Mesenchymal stem cell (in vitro differentiated cells and primary cell): ENCODE results near the gene DOP1A.
A peak's percentile ranks its signal among the peaks of the same experiment; 100 is the strongest.

ENCODE experiments used
- DNase-seq: peaks from one replicate; pipeline ENCODE4 v3.0.0-alpha.2; 2013
- H2AFZ ChIP-seq: one replicate; pipeline ENCODE4 v1.6.1; 2013; ENCODE audit warnings: low read depth, mild to moderate bottlenecking, control low read depth, inconsistent platforms, low read length, moderate library complexity
- H2AK5ac ChIP-seq: 2 replicates; pipeline ENCODE4 v1.6.1; 2013; ENCODE audit warnings: low read length, moderate library complexity, mild to moderate bottlenecking, inconsistent platforms; ENCODE audit not compliant: severe bottlenecking
- H2BK120ac ChIP-seq: one replicate; pipeline ENCODE4 v1.6.1; 2013; ENCODE audit warnings: low read depth, mild to moderate bottlenecking, inconsistent platforms, low read length, moderate library complexity
- H2BK12ac ChIP-seq, 2 experiments: one replicate each; pipeline ENCODE4 v1.6.1; 2013; ENCODE audit warnings: inconsistent platforms in 2 of 2, low read length in 2 of 2, mild to moderate bottlenecking in 2 of 2, moderate library complexity in 2 of 2, control low read depth in 1 of 2
- H2BK15ac ChIP-seq: one replicate; pipeline ENCODE4 v1.6.1; 2013; ENCODE audit warnings: mild to moderate bottlenecking, low read depth, inconsistent platforms; ENCODE audit not compliant: poor library complexity, severe bottlenecking
- H2BK5ac ChIP-seq: 2 replicates; pipeline ENCODE4 v1.6.1; 2013; ENCODE audit warnings: low read depth, mild to moderate bottlenecking, low read length, control low read depth, inconsistent platforms; ENCODE audit not compliant: poor library complexity, severe bottlenecking
- H3K14ac ChIP-seq, 2 experiments: one replicate each; pipeline ENCODE4 v1.6.1; 2013; ENCODE audit warnings: inconsistent platforms in 2 of 2, low read length in 2 of 2, control low read depth in 1 of 2, mild to moderate bottlenecking in 1 of 2, moderate library complexity in 1 of 2
- H3K18ac ChIP-seq, 2 experiments: one replicate each; pipeline ENCODE4 v1.6.1; 2013; ENCODE audit warnings: inconsistent platforms in 2 of 2, low read length in 2 of 2, control low read depth in 1 of 2, low read depth in 1 of 2, mild to moderate bottlenecking in 1 of 2
- H3K23ac ChIP-seq, 2 experiments: one replicate each; pipeline ENCODE4 v1.6.1; 2013; ENCODE audit warnings: inconsistent platforms in 2 of 2, low read length in 2 of 2, mild to moderate bottlenecking in 2 of 2, moderate library complexity in 2 of 2, control low read depth in 1 of 2
- H3K27ac ChIP-seq: 2 replicates; pipeline ENCODE4 v1.5.1; 2013; ENCODE audit warnings: mild to moderate bottlenecking, moderate library complexity, low read length, control low read depth, inconsistent platforms; ENCODE audit not compliant: poor library complexity, severe bottlenecking
- H3K27me3 ChIP-seq, 2 experiments: 2 replicates each; pipeline versions ENCODE4 v1.6.1 to v1.7.0; 2013; ENCODE audit warnings: low read length in 2 of 2, mild to moderate bottlenecking in 2 of 2, moderate library complexity in 2 of 2, control low read depth in 1 of 2, inconsistent platforms in 1 of 2; ENCODE audit not compliant: control insufficient read depth in 1 of 2, insufficient read depth in 1 of 2
- H3K36me3 ChIP-seq, 2 experiments: 2 replicates each; pipeline versions ENCODE4 v1.6.1 to v1.7.0; 2013; ENCODE audit warnings: low read length in 2 of 2, control low read depth in 1 of 2, inconsistent platforms in 1 of 2, low read depth in 1 of 2, mild to moderate bottlenecking in 1 of 2; ENCODE audit not compliant: insufficient read depth in 2 of 2, control insufficient read depth in 1 of 2
- H3K4ac ChIP-seq, 2 experiments: one replicate each; pipeline ENCODE4 v1.6.1; 2013; ENCODE audit warnings: inconsistent platforms in 2 of 2, low read length in 2 of 2, mild to moderate bottlenecking in 2 of 2, moderate library complexity in 2 of 2, control low read depth in 1 of 2, low read depth in 1 of 2
- H3K4me1 ChIP-seq: 2 replicates; pipeline ENCODE4 v1.6.1; 2013; ENCODE audit warnings: low read depth, low read length, control low read depth; ENCODE audit not compliant: control insufficient read depth, insufficient read depth
- H3K4me2 ChIP-seq: 2 replicates; pipeline ENCODE4 v1.6.1; 2013; ENCODE audit warnings: low read length, mild to moderate bottlenecking, inconsistent platforms; ENCODE audit not compliant: poor library complexity, severe bottlenecking
- H3K4me3 ChIP-seq, 2 experiments: 2 replicates each; pipeline versions ENCODE4 v1.5.1 to v1.7.0; 2013; ENCODE audit warnings: low read length in 2 of 2, mild to moderate bottlenecking in 2 of 2, control low read depth in 1 of 2, low read depth in 1 of 2; ENCODE audit not compliant: insufficient read depth in 1 of 2
- H3K79me1 ChIP-seq: replicated peaks from 2 replicates; pipeline ENCODE4 v1.6.1; 2013; ENCODE audit warnings: mild to moderate bottlenecking, control low read depth, low read length, inconsistent platforms; ENCODE audit not compliant: poor library complexity, severe bottlenecking
- H3K9ac ChIP-seq: 2 replicates; pipeline ENCODE4 v1.7.0; 2013; ENCODE audit warnings: mild to moderate bottlenecking, low read length, moderate library complexity
- H3K9me3 ChIP-seq: 2 replicates; pipeline ENCODE4 v1.7.0; 2013; ENCODE audit warnings: mild to moderate bottlenecking, low read length; ENCODE audit not compliant: control insufficient read depth
- H4K8ac ChIP-seq: one replicate; pipeline ENCODE4 v1.6.1; 2013; ENCODE audit warnings: inconsistent platforms, mild to moderate bottlenecking, low read length, moderate library complexity
- H4K91ac ChIP-seq: one replicate; pipeline ENCODE4 v1.6.1; 2013; ENCODE audit warnings: mild to moderate bottlenecking, low read length, inconsistent platforms
- WGBS: methylation state at CpG from one replicate; pipeline ENCODE4 v1.1.7; 2013; ENCODE audit warnings: mixed read lengths; 5-methylcytosine and 5-hydroxymethylcytosine counted together

Gene DOP1A

DNA sequence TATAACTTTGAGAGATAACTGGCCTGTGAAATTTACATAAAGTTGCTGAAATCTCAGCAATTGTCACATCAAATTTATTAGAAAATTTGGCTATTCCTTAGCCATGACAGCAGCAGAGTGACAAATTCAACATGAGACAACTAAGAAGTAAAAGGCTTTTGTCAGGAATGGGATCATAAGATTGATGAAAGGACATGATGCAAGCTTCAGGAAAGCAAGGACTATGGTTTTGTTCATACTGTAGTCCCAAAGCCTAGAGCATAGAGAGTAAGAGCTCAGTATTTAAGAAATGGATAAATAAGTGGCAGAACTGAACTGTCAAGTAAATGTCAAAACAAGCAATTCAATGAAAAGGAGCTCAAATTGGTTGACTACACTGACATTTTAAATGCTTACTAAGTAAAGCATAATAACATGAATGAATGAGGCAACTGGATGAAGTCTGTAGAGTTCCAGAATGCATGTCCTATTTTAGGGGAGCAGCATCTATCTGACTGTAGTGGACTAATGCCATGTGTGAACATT lies 113.0 kb downstream of the DOP1A start:
- Histone ChIP-seq H3K9me3 (no peaks in the 10 kb centered on the region), H3K4me3 (no peak overlapping the region)

DNA sequence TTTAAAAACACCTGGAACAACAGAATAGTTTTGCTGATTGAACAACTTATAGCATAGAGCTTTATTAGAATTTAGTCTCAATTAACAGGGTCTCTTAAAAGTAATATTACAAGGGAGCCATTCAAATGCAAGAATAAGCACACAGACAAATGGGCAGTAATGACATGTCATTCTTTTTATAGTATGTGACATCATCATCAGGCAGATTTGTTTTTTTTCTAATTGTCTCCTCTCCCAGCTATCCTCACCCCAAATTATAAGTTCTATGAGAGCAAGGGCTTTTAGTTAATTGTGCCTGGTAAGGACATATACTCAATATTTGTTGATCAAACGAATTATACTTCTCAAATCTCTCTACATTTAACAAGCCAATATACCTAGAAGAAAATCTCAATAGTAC lies 114.6 kb downstream of the DOP1A start:
- Histone ChIP-seq H2AK5ac (no peak overlapping the region), H3K27me3 (no peaks in the 10 kb centered on the region), H3K36me3 (peaks cover 11 to 83% of the 10 kb centered on the region in 2 experiments), H2BK120ac (no peak overlapping the region), H3K14ac (no peak overlapping the region), H4K8ac (no peak overlapping the region), H3K4me2 (no peak overlapping the region), H3K23ac (no peak overlapping the region), H2BK12ac (no peak overlapping the region), H4K91ac (no peak overlapping the region), H3K4me3 (no peak overlapping the region), H2AFZ (no peak overlapping the region), H3K9me3 (no peaks in the 10 kb centered on the region), H3K4ac (no peak overlapping the region), H2BK15ac (no peak overlapping the region), H3K18ac (no peak overlapping the region), H3K4me1 (no peaks in the 10 kb centered on the region), H2BK5ac (no peak overlapping the region), H3K9ac (peak overlapping the region; percentile 63), H3K79me1 (peaks cover 22% of the 10 kb centered on the region), H3K27ac (no peak overlapping the region)
- peak; percentile 38 for DNase-seq
- 88% methylated on average over 1 of the region's 1 CpG for WGBS

More for the DNA sequence above, 113.0 kb downstream of the DOP1A start:
- H3K14ac ChIP-seq: no peak overlapping the region
- H3K27me3 ChIP-seq: no peaks in the 10 kb centered on the region
- no peak overlapping the region for H3K4ac ChIP-seq
- DNase-seq: peak; percentile 18
- H2BK120ac ChIP-seq: no peak overlapping the region
- peaks cover 20% of the 10 kb centered on the region for H3K79me1 ChIP-seq
- no peak overlapping the region for H3K18ac ChIP-seq
- H2BK15ac ChIP-seq: no peak overlapping the region
- no peak overlapping the region for H3K23ac ChIP-seq
- H2AFZ ChIP-seq: no peak overlapping the region
- H3K4me1 ChIP-seq: no peaks in the 10 kb centered on the region
- H2AK5ac ChIP-seq: no peak overlapping the region
- peaks cover 6 to 84% of the 10 kb centered on the region in 2 experiments for H3K36me3 ChIP-seq
- no peak overlapping the region for H2BK12ac ChIP-seq
- no peak overlapping the region for H3K4me2 ChIP-seq
- no peak overlapping the region for H4K91ac ChIP-seq
- no peak overlapping the region for H3K27ac ChIP-seq
- H2BK5ac ChIP-seq: no peak overlapping the region
- no peak overlapping the region for H4K8ac ChIP-seq
- no peak overlapping the region for H3K9ac ChIP-seq

- Histone ChIP-seq H3K14ac (no peak overlapping the region), H3K79me1 (peaks cover 18% of the 10 kb centered on the region), H2AFZ (no peak overlapping the region), H2BK12ac (no peak overlapping the region), H3K9ac (peak overlapping the region; percentile 63), H3K4me1 (no peaks in the 10 kb centered on the region), H3K18ac (no peak overlapping the region), H3K4me3 (peak overlapping the region in 1 of 2 experiments; percentile 35), H2BK15ac (no peak overlapping the region), H3K9me3 (no peaks in the 10 kb centered on the region), H3K4me2 (no peak overlapping the region), H4K8ac (no peak overlapping the region), H3K27ac (peak overlapping the region; percentile 46), H3K27me3 (no peaks in the 10 kb centered on the region), H2AK5ac (no peak overlapping the region), H2BK5ac (no peak overlapping the region), H3K23ac (no peak overlapping the region), H4K91ac (no peak overlapping the region), H2BK120ac (no peak overlapping the region), H3K36me3 (peaks cover 14 to 81% of the 10 kb centered on the region in 2 experiments), H3K4ac (no peak overlapping the region)
- peak; percentile 99 for DNase-seq
- 23% methylated on average over 9 of the region's 9 CpGs for WGBS
These were observed 115.8 kb downstream of the DOP1A start for GRCh38 chr6:83183082-83183828.

GRCh38 chr6:83185096-83185495 lies 117.6 kb downstream of the DOP1A start:
- Histone ChIP-seq H4K91ac (no peak overlapping the region), H3K27ac (no peak overlapping the region), H3K4me3 (no peak overlapping the region), H3K4me1 (peaks cover 2% of the 10 kb centered on the region), H3K4me2 (no peak overlapping the region), H3K9me3 (no peaks in the 10 kb centered on the region), H2AK5ac (no peak overlapping the region), H2BK5ac (no peak overlapping the region), H3K27me3 (no peaks in the 10 kb centered on the region), H3K36me3 (peaks cover 14 to 84% of the 10 kb centered on the region in 2 experiments), H3K79me1 (peaks cover 24% of the 10 kb centered on the region), H3K9ac (no peak overlapping the region), H3K18ac (no peak overlapping the region), H3K23ac (peak overlapping the region in 1 of 2 experiments; percentile 26), H2BK15ac (no peak overlapping the region), H2AFZ (no peak overlapping the region), H2BK120ac (no peak overlapping the region), H3K4ac (no peak overlapping the region), H4K8ac (no peak overlapping the region), H3K14ac (no peak overlapping the region), H2BK12ac (no peak overlapping the region)
- peak; percentile 19 for DNase-seq
- WGBS: 100% methylated on average over 2 of the region's 2 CpGs
